ENCODE data around the gene MTFR1L.

MTFR1L gene

DNA sequence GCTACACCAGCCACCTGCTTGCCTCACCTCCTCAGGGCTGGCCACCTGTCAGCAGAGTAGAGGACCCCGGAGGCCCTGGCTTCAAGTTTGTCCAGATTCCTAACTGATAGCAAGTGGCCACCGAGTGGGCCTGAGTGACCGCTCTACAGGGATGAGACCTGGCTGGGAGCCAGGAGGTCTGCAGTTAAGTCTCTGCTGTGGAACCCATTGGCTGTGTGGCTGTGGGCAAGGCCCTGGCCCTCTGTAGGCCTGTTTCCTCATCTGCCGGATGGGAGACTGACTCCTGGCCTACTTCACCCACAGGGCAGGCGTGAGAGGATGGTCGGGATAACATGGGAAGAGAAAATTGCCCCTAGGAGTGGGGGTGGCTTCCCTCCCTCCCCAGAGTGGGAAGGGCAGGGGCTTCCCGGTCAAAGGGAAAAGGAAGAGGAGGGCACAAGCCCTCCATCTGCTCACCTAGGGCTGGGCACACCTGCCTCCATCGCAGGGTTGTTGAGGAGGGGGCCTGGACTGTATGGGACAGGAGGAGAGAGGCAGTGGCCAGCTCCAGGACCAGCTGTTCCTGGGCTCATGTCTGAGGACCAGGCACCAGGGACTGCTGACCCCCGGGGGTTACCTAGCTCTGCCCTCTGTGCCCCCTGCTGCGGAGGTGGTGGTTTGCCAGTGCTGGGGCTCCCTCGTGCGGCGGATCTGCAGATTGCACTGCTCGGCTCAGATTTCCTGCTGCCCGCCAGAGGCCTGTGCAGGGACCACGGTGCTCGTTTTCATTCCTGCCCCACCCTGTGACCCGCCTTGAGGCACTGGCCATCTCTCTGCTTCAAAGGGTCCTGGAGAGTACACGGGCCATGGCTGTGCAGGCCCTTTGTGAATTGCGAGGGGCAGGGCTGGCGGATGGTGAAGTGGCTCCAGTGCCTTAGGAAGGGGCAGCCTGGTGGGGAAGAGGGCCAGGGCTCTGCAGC lies 9.1 kb upstream of the MTFR1L start:
- Histone ChIP-seq H3K27ac (no peak overlapping the region), H3K9me3 (no peaks in the 10 kb centered on the region), H3K27me3 (no peaks in the 10 kb centered on the region), H3K4me1 (peaks cover 0 to 47% (median 29%) of the 10 kb centered on the region in 4 donors), H3K36me3 (peaks cover 31 to 82% (median 63%) of the 10 kb centered on the region in 3 donors), H3K4me3 (no peak overlapping the region)
- DNase-seq = peak in 1 of 2 donors; percentile 65
- intact Hi-C loops (cut with DNase I; ENCODE audit: low total_unique reads) = loop anchor here (5.0 kb wide), 1 partner anchor 203 kb away; no protein-coding TSS in a partner anchor
- TF ChIP-seq CTCF (IDR thresholded peaks at IDR 0.05) = peak; percentile 93

- Histone ChIP-seq H3K4me3 (no peak overlapping the region), H3K36me3 (peaks cover 35 to 91% (median 72%) of the 10 kb centered on the region in 3 donors), H3K27me3 (no peaks in the 10 kb centered on the region), H3K4me1 (peaks cover 0 to 38% (median 20%) of the 10 kb centered on the region in 4 donors), H3K9me3 (no peaks in the 10 kb centered on the region), H3K27ac (no peak overlapping the region)
- no peak for DNase-seq
- intact Hi-C loops (cut with DNase I; ENCODE audit: low total_unique reads) = loop anchor here (5.0 kb wide), 1 partner anchor 204 kb away; no protein-coding TSS in a partner anchor
- TF ChIP-seq CTCF (IDR thresholded peaks at IDR 0.05) = no peak
These were observed 8.2 kb upstream of the MTFR1L start for GRCh38 chr1:25811384-25812082.

DNA sequence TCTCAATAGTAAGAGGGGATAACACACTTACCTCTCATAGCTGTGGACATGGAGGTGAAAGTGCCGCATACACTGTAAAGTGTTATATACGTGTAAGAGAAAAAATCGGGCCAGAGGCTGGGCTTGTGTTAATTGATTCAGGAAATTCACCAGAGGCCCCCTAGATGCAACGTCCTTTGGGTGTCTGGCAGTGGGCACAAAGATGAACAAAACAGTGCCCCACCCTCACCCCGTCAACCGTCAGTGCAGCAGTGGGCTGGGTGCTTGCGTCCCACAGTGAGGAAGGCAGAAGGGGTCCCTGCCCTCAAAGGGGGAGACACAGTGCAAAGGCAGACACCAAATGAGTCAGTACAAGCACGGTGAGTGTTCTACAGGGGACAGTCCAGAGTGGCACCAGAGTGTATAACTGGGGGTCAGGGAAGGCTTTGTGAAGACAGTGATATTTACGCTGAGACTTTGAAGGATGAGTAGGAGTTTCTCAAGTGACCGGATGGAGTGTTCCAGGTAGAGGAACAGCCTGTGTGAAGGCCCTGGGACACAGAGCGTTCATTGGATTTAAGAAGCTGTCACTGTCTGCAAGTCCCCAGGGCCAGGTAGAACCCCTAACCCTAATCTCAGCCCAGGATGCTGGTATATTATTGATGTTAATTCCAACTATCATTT lies 6.6 kb upstream of the MTFR1L start:
- no peak overlapping the region for H3K27ac ChIP-seq
- peaks cover 0 to 26% (median 14%) of the 10 kb centered on the region in 4 donors for H3K4me1 ChIP-seq
- no peaks in the 10 kb centered on the region for H3K27me3 ChIP-seq
- DNase-seq = no peak
- no peak overlapping the region for H3K4me3 ChIP-seq
- no peak for TF ChIP-seq CTCF (IDR thresholded peaks at IDR 0.05)
- intact Hi-C loops (cut with DNase I; ENCODE audit: low total_unique reads) = loop anchor here (5.0 kb wide), 1 partner anchor 206 kb away; no protein-coding TSS in a partner anchor
- H3K9me3 ChIP-seq = no peaks in the 10 kb centered on the region
- peaks cover 35 to 82% (median 70%) of the 10 kb centered on the region in 3 donors for H3K36me3 ChIP-seq

DNA sequence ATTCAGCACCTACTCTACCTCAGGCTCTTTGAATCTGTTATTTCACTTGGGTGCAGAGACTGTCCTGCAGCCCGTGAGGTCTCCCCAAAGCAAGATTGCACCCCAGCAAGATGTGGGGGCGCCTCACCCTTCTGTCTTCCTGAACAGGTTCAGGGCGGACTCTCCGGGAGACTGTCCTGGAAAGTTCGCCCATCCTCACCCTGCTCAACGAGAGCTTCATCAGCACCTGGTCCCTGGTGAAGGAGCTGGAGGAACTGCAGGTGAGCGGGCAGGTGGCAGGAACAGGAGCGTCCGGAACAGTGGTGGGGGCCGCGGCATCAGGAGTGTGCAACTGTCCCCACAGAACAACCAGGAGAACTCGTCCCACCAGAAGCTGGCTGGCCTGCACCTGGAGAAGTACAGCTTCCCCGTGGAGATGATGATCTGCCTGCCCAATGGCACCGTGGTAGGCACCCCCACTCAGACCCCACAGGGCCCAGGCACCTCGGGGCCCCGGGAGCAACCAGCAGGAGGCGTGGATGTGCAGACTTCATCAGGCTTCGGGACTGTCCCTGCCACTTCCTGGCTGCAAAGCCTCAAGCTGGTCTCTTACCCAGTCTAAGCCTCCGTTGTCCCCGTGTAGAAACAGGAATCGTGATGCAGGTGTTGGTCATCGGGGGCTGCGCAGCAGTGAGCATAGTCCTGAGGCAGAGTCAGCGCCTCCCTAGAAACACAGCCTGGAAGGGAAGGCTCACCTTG lies 5.9 kb upstream of the MTFR1L start:
- DNase-seq = no peak
- Histone ChIP-seq H3K4me1 (peaks cover 0 to 28% (median 20%) of the 10 kb centered on the region in 4 donors), H3K36me3 (peaks cover 30 to 75% (median 63%) of the 10 kb centered on the region in 3 donors), H3K27me3 (no peaks in the 10 kb centered on the region), H3K9me3 (no peaks in the 10 kb centered on the region), H3K4me3 (no peak overlapping the region), H3K27ac (no peak overlapping the region)
- no peak for TF ChIP-seq CTCF (IDR thresholded peaks at IDR 0.05)
- intact Hi-C loops (cut with DNase I; ENCODE audit: low total_unique reads) = loop anchor here (5.0 kb wide), 1 partner anchor 207 kb away; no protein-coding TSS in a partner anchor

Measured in tibial artery (tissue), 4 donors.